ENCODE data around the gene FGR.

FGR gene

DNA sequence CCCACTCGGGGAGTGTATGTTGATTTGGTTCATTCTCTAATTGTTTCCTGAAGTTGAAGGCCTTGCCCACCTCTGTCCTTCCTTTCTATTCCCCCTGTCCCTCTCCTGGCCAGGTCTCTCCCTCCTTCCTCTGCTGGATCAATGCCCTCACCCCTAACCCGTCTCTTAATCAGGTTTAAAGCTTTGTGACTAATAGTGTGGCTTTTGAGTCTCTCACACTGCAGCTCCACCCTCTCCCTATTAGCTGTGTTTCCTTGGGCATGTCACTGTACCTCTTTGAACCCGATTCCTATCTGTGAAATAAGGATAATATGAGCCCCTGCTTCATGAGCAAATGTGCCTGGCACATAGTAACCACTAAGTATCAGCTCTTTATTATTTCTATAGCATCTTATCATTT is 51.5 kb downstream of the FGR start:
- Histone ChIP-seq H3K27ac (ENCODE audit: low read length) (no peak overlapping the region), H3K4me3 (ENCODE audit: low read length) (no peak overlapping the region), H3K9me3 (ENCODE audit: control insufficient read depth, insufficient read depth, low read length) (no peaks in the 10 kb centered on the region), H3K4me1 (ENCODE audit: control insufficient read depth, insufficient read depth, low read length) (no peaks in the 10 kb centered on the region; the same call in 1 of the 2 replicates), H3K36me3 (ENCODE audit: control insufficient read depth, insufficient read depth, low read length) (0 out of 2 replicates have a peak, but pooled peaks cover 1% of the 10 kb centered on the region), H3K27me3 (ENCODE audit: control insufficient read depth, insufficient read depth, low read length) (no peaks in the 10 kb centered on the region)
- no peak for DNase-seq (ENCODE audit: low read depth, low spot score)
- no CpG with 5 or more reads among the region's 3 CpGs for WGBS (ENCODE audit: insufficient coverage, insufficient read length)

DNA sequence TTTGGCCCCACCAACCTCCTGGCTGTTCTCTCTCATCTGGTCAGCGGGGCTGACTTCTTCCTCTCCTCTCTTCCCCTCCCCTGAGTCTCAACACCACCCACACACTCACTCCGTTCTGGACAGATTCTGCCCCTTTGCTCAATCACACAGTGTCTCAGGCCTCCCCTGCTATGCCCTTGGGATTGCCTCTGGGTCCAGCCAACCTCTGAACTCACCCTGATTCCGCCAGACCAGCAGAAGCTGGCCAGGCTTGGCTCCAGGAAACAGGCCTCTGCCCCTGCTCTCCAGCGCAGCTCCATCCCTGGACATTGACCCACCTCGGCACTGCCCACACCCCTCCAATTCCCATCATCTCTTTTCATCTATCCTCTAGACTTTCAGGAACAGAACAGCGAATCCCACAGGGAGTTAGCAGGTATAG is 53.2 kb downstream of the FGR start:
- Histone ChIP-seq H3K9me3 (ENCODE audit: control insufficient read depth, insufficient read depth, low read length) (no peaks in the 10 kb centered on the region), H3K27me3 (ENCODE audit: control insufficient read depth, insufficient read depth, low read length) (no peaks in the 10 kb centered on the region)

DNA sequence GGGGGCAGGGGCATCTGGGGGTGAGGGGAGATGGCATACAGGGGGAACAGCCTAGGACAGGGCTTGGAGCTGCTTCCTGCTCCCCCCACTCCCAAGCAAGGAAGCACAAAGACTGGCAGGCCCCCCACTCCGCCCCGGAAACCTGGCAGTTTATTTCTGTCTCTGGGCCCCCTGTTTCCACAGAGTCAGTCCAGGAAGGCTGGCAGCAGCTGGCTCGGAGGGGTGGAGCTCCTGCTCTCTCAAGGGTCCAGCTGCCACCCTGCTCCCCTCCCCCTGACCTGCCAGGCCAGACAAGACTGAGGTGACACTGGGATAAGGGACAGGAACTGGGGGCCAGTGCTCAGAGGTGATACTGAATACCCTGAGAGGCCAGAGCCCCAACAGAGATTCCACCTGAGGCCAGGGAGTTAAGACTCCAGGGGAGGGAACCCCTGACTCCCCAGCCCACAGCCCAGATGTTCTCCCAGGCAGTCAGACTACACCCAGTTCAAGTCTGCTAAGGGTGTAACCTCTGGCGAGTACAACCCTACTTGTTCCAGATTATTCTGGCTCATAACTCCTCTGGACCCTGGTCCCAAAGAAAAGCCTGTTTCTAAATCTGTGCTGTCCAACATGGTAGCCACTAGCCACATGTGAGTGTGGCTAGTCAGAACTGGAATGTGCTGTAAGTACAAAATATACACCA is 57.3 kb downstream of the FGR start:
- no peak for DNase-seq (ENCODE audit: low read depth, low spot score)
- no peaks in the 10 kb centered on the region for H3K36me3 ChIP-seq (ENCODE audit: control insufficient read depth, insufficient read depth, low read length)

More for the DNA sequence above, 53.2 kb downstream of the FGR start:
- H3K27ac ChIP-seq (ENCODE audit: low read length) = no peak overlapping the region
- no peak for DNase-seq (ENCODE audit: low read depth, low spot score)
- WGBS (ENCODE audit: insufficient coverage, insufficient read length) = no CpG with 5 or more reads among the region's 6 CpGs
- no peaks in the 10 kb centered on the region for H3K36me3 ChIP-seq (ENCODE audit: control insufficient read depth, insufficient read depth, low read length)
- H3K4me3 ChIP-seq (ENCODE audit: low read length) = no peak overlapping the region
- H3K4me1 ChIP-seq (ENCODE audit: control insufficient read depth, insufficient read depth, low read length) = no peaks in the 10 kb centered on the region; the same call in 1 of the 2 replicates

GRCh38 chr1:27576806-27577227 is 58.2 kb downstream of the FGR start:
- DNase-seq (ENCODE audit: low read depth, low spot score) = no peak
- Histone ChIP-seq H3K4me1 (ENCODE audit: control insufficient read depth, insufficient read depth, low read length) (peaks cover 22% of the 10 kb centered on the region), H3K27ac (ENCODE audit: low read length) (no peak overlapping the region), H3K9me3 (ENCODE audit: control insufficient read depth, insufficient read depth, low read length) (no peaks in the 10 kb centered on the region), H3K36me3 (ENCODE audit: control insufficient read depth, insufficient read depth, low read length) (no peaks in the 10 kb centered on the region), H3K27me3 (ENCODE audit: control insufficient read depth, insufficient read depth, low read length) (no peaks in the 10 kb centered on the region), H3K4me3 (ENCODE audit: low read length) (no peak overlapping the region)
- no CpG with 5 or more reads among the region's 7 CpGs for WGBS (ENCODE audit: insufficient coverage, insufficient read length)

More for the DNA sequence above, 57.3 kb downstream of the FGR start:
- peaks cover 17% of the 10 kb centered on the region for H3K4me1 ChIP-seq (ENCODE audit: control insufficient read depth, insufficient read depth, low read length)
- no peak overlapping the region for H3K4me3 ChIP-seq (ENCODE audit: low read length)
- no CpG with 5 or more reads among the region's 4 CpGs for WGBS (ENCODE audit: insufficient coverage, insufficient read length)
- no peak overlapping the region for H3K27ac ChIP-seq (ENCODE audit: low read length)
- H3K9me3 ChIP-seq (ENCODE audit: control insufficient read depth, insufficient read depth, low read length) = no peaks in the 10 kb centered on the region
- no peaks in the 10 kb centered on the region for H3K27me3 ChIP-seq (ENCODE audit: control insufficient read depth, insufficient read depth, low read length)

GRCh38 chr1:27575840-27576331 is 59.1 kb downstream of the FGR start:
- no CpG with 5 or more reads among the region's 44 CpGs for WGBS (ENCODE audit: insufficient coverage, insufficient read length)
- H3K4me1 ChIP-seq (ENCODE audit: control insufficient read depth, insufficient read depth, low read length) = peaks cover 24% of the 10 kb centered on the region
- peak overlapping the region; percentile 53; the same call in 1 of the 2 replicates for H3K4me3 ChIP-seq (ENCODE audit: low read length)
- H3K9me3 ChIP-seq (ENCODE audit: control insufficient read depth, insufficient read depth, low read length) = no peaks in the 10 kb centered on the region
- H3K27me3 ChIP-seq (ENCODE audit: control insufficient read depth, insufficient read depth, low read length) = no peaks in the 10 kb centered on the region
- no peaks in the 10 kb centered on the region for H3K36me3 ChIP-seq (ENCODE audit: control insufficient read depth, insufficient read depth, low read length)
- H3K27ac ChIP-seq (ENCODE audit: low read length) = no peak overlapping the region
- no peak for DNase-seq (ENCODE audit: low read depth, low spot score)

GRCh38 chr1:27574871-27575831 is 59.8 kb downstream of the FGR start:
- no CpG with 5 or more reads among the region's 83 CpGs for WGBS (ENCODE audit: insufficient coverage, insufficient read length)
- Histone ChIP-seq H3K27me3 (ENCODE audit: control insufficient read depth, insufficient read depth, low read length) (no peaks in the 10 kb centered on the region), H3K9me3 (ENCODE audit: control insufficient read depth, insufficient read depth, low read length) (no peaks in the 10 kb centered on the region), H3K36me3 (ENCODE audit: control insufficient read depth, insufficient read depth, low read length) (no peaks in the 10 kb centered on the region), H3K27ac (ENCODE audit: low read length) (no peak overlapping the region), H3K4me1 (ENCODE audit: control insufficient read depth, insufficient read depth, low read length) (peaks cover 28% of the 10 kb centered on the region), H3K4me3 (ENCODE audit: low read length) (peak overlapping the region; percentile 53; the same call in 1 of the 2 replicates)
- no peak for DNase-seq (ENCODE audit: low read depth, low spot score)

DNA sequence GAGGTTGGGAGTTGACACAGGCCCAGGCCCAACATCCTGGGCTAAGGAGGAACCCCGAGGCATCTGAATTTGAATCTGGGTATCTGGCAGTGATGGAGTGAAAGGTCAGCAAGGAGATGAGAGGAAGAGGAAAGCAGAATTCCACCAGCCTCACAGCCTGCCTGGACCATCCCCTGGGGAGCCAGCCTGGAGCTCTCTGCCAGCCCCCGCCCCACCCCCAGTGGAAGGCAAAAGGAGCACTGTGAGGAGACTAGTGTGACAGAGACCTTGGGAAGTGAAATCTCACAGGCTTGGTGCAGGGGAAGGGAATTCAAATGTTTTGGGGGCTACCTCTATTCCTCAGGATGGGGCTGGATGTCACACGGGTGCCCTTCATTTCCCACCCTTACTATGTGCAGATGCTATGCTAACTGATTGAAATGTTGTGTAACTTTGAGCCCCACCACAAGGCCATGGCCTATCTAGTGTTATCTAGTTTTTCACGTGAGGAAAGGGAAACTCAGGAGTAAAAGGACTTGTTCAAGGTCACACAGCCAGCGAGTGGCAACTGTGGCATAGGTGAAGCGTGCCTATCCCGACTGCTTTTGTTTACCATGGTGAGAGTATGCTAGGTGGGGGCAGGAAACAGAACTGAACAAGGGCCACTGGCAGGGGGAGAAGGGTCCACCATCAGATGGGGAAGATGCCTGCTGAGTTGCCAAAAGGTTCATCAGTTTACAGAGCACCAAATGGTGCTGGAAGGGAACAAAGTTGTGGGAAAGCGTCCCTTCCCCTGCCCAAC is 60.8 kb downstream of the FGR start:
- Histone ChIP-seq H3K36me3 (ENCODE audit: control insufficient read depth, insufficient read depth, low read length) (no peaks in the 10 kb centered on the region), H3K27ac (ENCODE audit: low read length) (no peak overlapping the region), H3K4me3 (ENCODE audit: low read length) (no peak overlapping the region), H3K4me1 (ENCODE audit: control insufficient read depth, insufficient read depth, low read length) (peaks cover 35% of the 10 kb centered on the region), H3K9me3 (ENCODE audit: control insufficient read depth, insufficient read depth, low read length) (no peaks in the 10 kb centered on the region), H3K27me3 (ENCODE audit: control insufficient read depth, insufficient read depth, low read length) (no peaks in the 10 kb centered on the region)
- DNase-seq (ENCODE audit: low read depth, low spot score) = no peak
- no CpG with 5 or more reads among the region's 8 CpGs for WGBS (ENCODE audit: insufficient coverage, insufficient read length)

GRCh38 chr1:27572679-27573426 is 62.1 kb downstream of the FGR start:
- Histone ChIP-seq H3K36me3 (ENCODE audit: control insufficient read depth, insufficient read depth, low read length) (no peaks in the 10 kb centered on the region), H3K4me3 (ENCODE audit: low read length) (no peak overlapping the region), H3K27me3 (ENCODE audit: control insufficient read depth, insufficient read depth, low read length) (no peaks in the 10 kb centered on the region), H3K4me1 (ENCODE audit: control insufficient read depth, insufficient read depth, low read length) (peaks cover 41% of the 10 kb centered on the region), H3K9me3 (ENCODE audit: control insufficient read depth, insufficient read depth, low read length) (no peaks in the 10 kb centered on the region), H3K27ac (ENCODE audit: low read length) (no peak overlapping the region)
- DNase-seq (ENCODE audit: low read depth, low spot score) = no peak
- no CpG with 5 or more reads among the region's 14 CpGs for WGBS (ENCODE audit: insufficient coverage, insufficient read length)

- Histone ChIP-seq H3K36me3 (ENCODE audit: control insufficient read depth, insufficient read depth, low read length) (no peaks in the 10 kb centered on the region), H3K4me1 (ENCODE audit: control insufficient read depth, insufficient read depth, low read length) (peaks cover 43% of the 10 kb centered on the region), H3K27ac (ENCODE audit: low read length) (no peak overlapping the region), H3K4me3 (ENCODE audit: low read length) (no peak overlapping the region), H3K9me3 (ENCODE audit: control insufficient read depth, insufficient read depth, low read length) (no peaks in the 10 kb centered on the region), H3K27me3 (ENCODE audit: control insufficient read depth, insufficient read depth, low read length) (no peaks in the 10 kb centered on the region)
- no CpG with 5 or more reads among the region's 9 CpGs for WGBS (ENCODE audit: insufficient coverage, insufficient read length)
- DNase-seq (ENCODE audit: low read depth, low spot score) = no peak
Observed at GRCh38 chr1:27572019-27572678, 62.8 kb downstream of the FGR start.

Data from iPS DF 6.9 (cell line).